ENCODE measurements around the gene MAGEB16.

Gene MAGEB16

GRCh38 chrX:35819241-35819640, 21.1 kb downstream of the MAGEB16 start:
- TF ChIP-seq CTCF (conservative IDR thresholded peaks at IDR 0.05) (no peak), ZFX (IDR thresholded peaks at IDR 0.05) (no peak)

GRCh38 chrX:35826503-35826902, 28.4 kb downstream of the MAGEB16 start:
- H3K27ac ChIP-seq = no peak overlapping the region
- no peak for TF ChIP-seq CTCF (conservative IDR thresholded peaks at IDR 0.05)
- no peak for TF ChIP-seq ZFX (IDR thresholded peaks at IDR 0.05)

More at GRCh38 chrX:35819241-35819640, 21.1 kb downstream of the MAGEB16 start:
- H3K27ac ChIP-seq = peak overlapping the region; percentile 34; the same call in 1 of the 2 replicates

- TF ChIP-seq ZFX (IDR thresholded peaks at IDR 0.05) (no peak), CTCF (conservative IDR thresholded peaks at IDR 0.05) (no peak)
- H3K27ac ChIP-seq = no peak overlapping the region
Observed at GRCh38 chrX:35829501-35829900, 31.4 kb downstream of the MAGEB16 start.

- no peak for TF ChIP-seq CTCF (conservative IDR thresholded peaks at IDR 0.05)
- TF ChIP-seq ZFX (IDR thresholded peaks at IDR 0.05) = no peak
- no peak overlapping the region for H3K27ac ChIP-seq
Observed at GRCh38 chrX:35841872-35842271, 43.7 kb downstream of the MAGEB16 start.

GRCh38 chrX:35842674-35843073, 44.5 kb downstream of the MAGEB16 start:
- no peak overlapping the region for H3K27ac ChIP-seq
- TF ChIP-seq ZFX (IDR thresholded peaks at IDR 0.05) (no peak), CTCF (conservative IDR thresholded peaks at IDR 0.05) (no peak)

GRCh38 chrX:35847736-35848135, 49.6 kb downstream of the MAGEB16 start:
- H3K27ac ChIP-seq = no peak overlapping the region
- no peak for TF ChIP-seq ZFX (IDR thresholded peaks at IDR 0.05)
- no peak for TF ChIP-seq CTCF (conservative IDR thresholded peaks at IDR 0.05)
